HepG2 (cell line): ENCODE measurements around the gene IQCE. TPM values are rescaled to one million over a fixed set of nuclear protein-coding genes. Genes with fewer than 3 reads are reported as not detected.
A peak's percentile ranks its signal among the peaks of the same experiment; 100 is the strongest.

Experiments
- ATAC-seq: fragments of 200-7000 bp; cut with Tn5 transposase; 3 replicates; pipeline ENCODE4 v1.9.1; 2020; ENCODE audit warnings: mild to moderate bottlenecking, moderate library complexity
- BruUV-seq: library from RNA; stranded (reverse); fragments of 400-500 nt; replicated peaks from 2 replicates; lab custom pipeline; 2021; lab: Mats Ljungman, UMichigan
- CTCF ChIA-PET: fragments of 300-600 bp; formaldehyde crosslinking; extraction: SDS; loops from one replicate; lab custom pipeline; 2021; ENCODE audit warnings: low total read pairs, inconsistent platforms, low intra/inter-chr PET ratio; lab: Yijun Ruan, JAX
- POLR2A ChIA-PET: fragments of 350-600 bp; sonication (Branson Sonifier 250); formaldehyde crosslinking; loops from one replicate; lab custom pipeline; 2020; ENCODE audit warnings: antibody characterized with exemption, inconsistent platforms; lab: Yijun Ruan, JAX
- DNase-seq: peaks from one replicate; pipeline ENCODE4 v3.0.0-alpha.2; 2015; ENCODE audit warnings: low spot score
- FAIRE-seq: peaks from 3 replicates; lab custom pipeline; 2011; peaks lifted over from hg19 to GRCh38; lab: Jason Lieb, UNC
- H2AFZ ChIP-seq: one replicate; pipeline ENCODE4 v1.6.1; 2011; ENCODE audit warnings: low read length, inconsistent platforms
- H3K27ac ChIP-seq: fragments of 300-600 bp; 3 replicates; pipeline ENCODE4 v1.8.0; 2011; ENCODE audit warnings: mixed run types, mild to moderate bottlenecking, mixed read lengths, low read length, inconsistent platforms; ENCODE audit not compliant: insufficient read depth; ENCODE audit errors: extremely low read length
- H3K27me3 ChIP-seq, 2 experiments: fragments of 200-600 bp in 1 of 2; 2 replicates in 1 of 2; 3 replicates in 1 of 2; pipeline versions ENCODE4 v1.6.0 to v1.8.0; 2011; ENCODE audit warnings: low read length in 2 of 2, mild to moderate bottlenecking in 2 of 2, moderate library complexity in 2 of 2, inconsistent platforms in 1 of 2; ENCODE audit not compliant: insufficient read depth in 2 of 2, control insufficient read depth in 1 of 2
- H3K36me3 ChIP-seq, 2 experiments: fragments of 200-600 bp in 1 of 2; replicated peaks in 1 of 2; 2 replicates in 1 of 2; 3 replicates in 1 of 2; pipeline versions ENCODE4 v1.5.1 to v1.8.0; 2011; ENCODE audit warnings: low read length in 2 of 2, inconsistent platforms in 1 of 2; ENCODE audit not compliant: insufficient read depth in 2 of 2, control insufficient read depth in 1 of 2
- H3K4me1 ChIP-seq: 2 replicates; pipeline ENCODE4 v1.5.1; 2012; ENCODE audit warnings: low read length, inconsistent platforms; ENCODE audit not compliant: insufficient read depth
- H3K4me2 ChIP-seq: 2 replicates; pipeline ENCODE4 v1.6.0; 2011; ENCODE audit warnings: low read depth, low read length, inconsistent platforms
- H3K4me3 ChIP-seq, 3 experiments: fragments of 200-600 bp in 1 of 3; sonication (generic), shearing (Covaris generic) in 1 of 3; replicated peaks in 1 of 3; 2 replicates each; pipeline ENCODE4 v1.5.1; 2011 to 2016; ENCODE audit warnings: low read length in 3 of 3, inconsistent platforms in 2 of 3, low read depth in 2 of 3, mild to moderate bottlenecking in 2 of 3, control low read depth in 1 of 3, mixed read lengths in 1 of 3; ENCODE audit not compliant: insufficient read depth in 1 of 3
- H3K79me2 ChIP-seq: one replicate; pipeline ENCODE4 v1.6.1; 2011; ENCODE audit warnings: low read length, inconsistent platforms; ENCODE audit not compliant: insufficient read depth
- H3K9ac ChIP-seq: 2 replicates; pipeline ENCODE4 v1.6.0; 2011; ENCODE audit warnings: mild to moderate bottlenecking, low read depth, low read length, inconsistent platforms; ENCODE audit not compliant: insufficient read depth
- H3K9me3 ChIP-seq: 2 replicates; pipeline ENCODE4 v1.5.1; 2012; ENCODE audit warnings: mild to moderate bottlenecking, low read length
- H4K20me1 ChIP-seq: 2 replicates; pipeline ENCODE4 v1.6.0; 2011; ENCODE audit warnings: inconsistent platforms, mild to moderate bottlenecking, low read length, moderate library complexity; ENCODE audit not compliant: insufficient read depth
- CREM ChIP-seq, 2 experiments: sonication (generic) in 1 of 2; formaldehyde crosslinking in 1 of 2; IDR thresholded peaks; 2 replicates each; pipeline versions ENCODE4 v1.4.0 to v1.6.1; 2016 to 2020; ENCODE audit warnings: antibody characterized with exemption in 1 of 2, mild to moderate bottlenecking in 1 of 2, missing genetic modification reagents in 1 of 2
- HDAC1 ChIP-seq: sonication (generic); formaldehyde crosslinking; IDR thresholded peaks from 2 replicates; pipeline ENCODE4 v1.5.1; 2020; ENCODE audit warnings: mild to moderate bottlenecking, missing genetic modification reagents
- KDM3A ChIP-seq: IDR thresholded peaks from 2 replicates; pipeline ENCODE4 v1.6.1; 2018; ENCODE audit warnings: low read depth, missing compliant biosample characterization
- ZNF446 ChIP-seq: sonication (generic); formaldehyde crosslinking; IDR thresholded peaks from 2 replicates; pipeline ENCODE4 v1.5.0; 2020; ENCODE audit warnings: mild to moderate bottlenecking, missing genetic modification reagents
- ZNF782 ChIP-seq: sonication (generic); formaldehyde crosslinking; IDR thresholded peaks from 2 replicates; pipeline ENCODE4 v1.4.0; 2020; ENCODE audit warnings: missing genetic modification reagents, mild to moderate bottlenecking, borderline replicate concordance
- WGBS: methylation state at CpG from one replicate; pipeline ENCODE4 v1.1.6; 2017; ENCODE audit warnings: low lambda C conversion rate; 5-methylcytosine and 5-hydroxymethylcytosine counted together
- in situ Hi-C: cut with HindIII; loops from 2 replicates; pipeline ENCODE4 v1.10.0; 2017; ENCODE audit warnings: low pct_unique_long_range_greater_than_20kb; ENCODE audit not compliant: extremely low pct_ligation_motif_present
- intact Hi-C: fragments of 100-400 bp; cut with micrococcal nuclease; formaldehyde crosslinking; loops from one replicate; pipeline ENCODE4 v1.10.0; 2022; ENCODE audit not compliant: unreplicated experiment
- polyA plus RNA-seq, 8 experiments: library from polyadenylated mRNA; depleted of rRNA in 3 of 8; stranded (reverse) in 7 of 8; unstranded in 1 of 8; fragments of >200 nt; fragmentation: Illumina TruSeq in 4 of 8; extraction: Trizol in 4 of 8; gene quantifications; 2 replicates each; pipeline versions ENCODE4 v1.2.1 to v1.2.3, GENCODE V29; 2011 to 2016; ENCODE audit warnings: low read depth in 4 of 8, missing spikeins in 1 of 8, mixed read lengths in 1 of 8; ENCODE audit not compliant: insufficient read depth in 1 of 8
- total RNA-seq, 5 experiments: library from RNA; depleted of rRNA; stranded (reverse); fragments of >200 nt; fragmentation: Illumina TruSeq; extraction: Trizol; gene quantifications; 2 replicates each; pipeline ENCODE4 v1.2.3, GENCODE V29; 2016; ENCODE audit warnings: low read depth in 1 of 5
- TF ChIP-seq, protein P1 (sequence below): sonication (generic); formaldehyde crosslinking; IDR thresholded peaks from 2 replicates; pipeline ENCODE4 v1.4.0; 2020; ENCODE audit warnings: mild to moderate bottlenecking, missing genetic modification reagents, borderline replicate concordance
- TF ChIP-seq, protein P2 (sequence below): sonication (generic); formaldehyde crosslinking; IDR thresholded peaks from 2 replicates; pipeline ENCODE4 v1.4.0; 2020; ENCODE audit warnings: missing genetic modification reagents
- TF ChIP-seq, protein P3 (sequence below): sonication (generic); formaldehyde crosslinking; IDR thresholded peaks from 2 replicates; pipeline ENCODE4 v1.5.0; 2020; ENCODE audit warnings: mild to moderate bottlenecking, missing genetic modification reagents, moderate library complexity
- TF ChIP-seq, protein P4 (sequence below): sonication (generic); formaldehyde crosslinking; IDR thresholded peaks from 2 replicates; pipeline ENCODE4 v1.8.1; 2023; ENCODE audit warnings: mild to moderate bottlenecking, missing genetic modification reagents

The IQCE gene
- total and polyA plus RNA-seq, 2 of the 13 experiments (the other 11 are each of a cell fraction or from before 2014, with no cell fraction given), result 1.5 to 2.5 TPM

DNA sequence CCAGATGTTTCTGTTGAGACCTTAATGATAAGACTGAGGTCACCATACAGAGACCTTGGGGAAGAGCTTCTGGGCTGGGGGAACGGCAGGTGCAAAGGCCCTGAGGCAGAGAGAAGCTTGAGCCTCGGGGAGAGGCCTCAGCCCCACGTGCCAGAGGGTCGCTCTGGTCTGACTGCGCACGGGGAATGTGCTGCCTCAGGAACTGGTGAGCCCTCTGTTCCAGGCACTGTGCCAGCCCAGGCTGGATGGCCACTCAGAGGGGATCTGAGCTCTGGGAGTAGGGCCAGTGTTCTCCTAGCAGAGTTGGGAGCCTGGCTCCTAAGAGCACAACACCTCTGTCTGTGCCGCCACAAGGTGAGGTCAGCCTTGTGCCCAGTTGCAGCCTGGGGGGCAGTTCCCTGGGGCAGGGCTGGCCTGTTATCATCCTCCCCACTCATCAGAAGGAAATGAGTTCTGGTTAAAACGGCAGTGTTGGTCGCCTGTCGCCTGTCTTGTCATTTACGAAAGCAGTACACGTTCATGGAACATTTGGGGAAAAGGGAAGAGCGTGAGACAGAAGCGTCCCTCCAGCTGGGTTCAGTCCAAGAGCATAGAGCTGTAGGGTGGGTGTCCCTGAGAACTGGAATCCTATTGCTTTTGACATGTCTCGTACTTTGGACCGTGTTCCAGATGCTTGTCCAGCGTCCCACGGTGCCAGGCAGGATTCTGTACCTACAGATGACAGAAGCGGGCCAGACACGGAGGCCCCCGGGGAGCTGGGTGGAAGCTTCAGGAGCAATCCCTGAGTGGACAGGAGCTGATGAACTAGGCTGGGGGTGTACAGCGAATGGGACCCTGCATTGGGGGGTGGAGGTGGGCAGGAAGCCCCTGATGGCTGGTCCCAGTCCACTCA, 77.3 kb downstream of the IQCE start (continued):
- TF ChIP-seq, protein P1, sequence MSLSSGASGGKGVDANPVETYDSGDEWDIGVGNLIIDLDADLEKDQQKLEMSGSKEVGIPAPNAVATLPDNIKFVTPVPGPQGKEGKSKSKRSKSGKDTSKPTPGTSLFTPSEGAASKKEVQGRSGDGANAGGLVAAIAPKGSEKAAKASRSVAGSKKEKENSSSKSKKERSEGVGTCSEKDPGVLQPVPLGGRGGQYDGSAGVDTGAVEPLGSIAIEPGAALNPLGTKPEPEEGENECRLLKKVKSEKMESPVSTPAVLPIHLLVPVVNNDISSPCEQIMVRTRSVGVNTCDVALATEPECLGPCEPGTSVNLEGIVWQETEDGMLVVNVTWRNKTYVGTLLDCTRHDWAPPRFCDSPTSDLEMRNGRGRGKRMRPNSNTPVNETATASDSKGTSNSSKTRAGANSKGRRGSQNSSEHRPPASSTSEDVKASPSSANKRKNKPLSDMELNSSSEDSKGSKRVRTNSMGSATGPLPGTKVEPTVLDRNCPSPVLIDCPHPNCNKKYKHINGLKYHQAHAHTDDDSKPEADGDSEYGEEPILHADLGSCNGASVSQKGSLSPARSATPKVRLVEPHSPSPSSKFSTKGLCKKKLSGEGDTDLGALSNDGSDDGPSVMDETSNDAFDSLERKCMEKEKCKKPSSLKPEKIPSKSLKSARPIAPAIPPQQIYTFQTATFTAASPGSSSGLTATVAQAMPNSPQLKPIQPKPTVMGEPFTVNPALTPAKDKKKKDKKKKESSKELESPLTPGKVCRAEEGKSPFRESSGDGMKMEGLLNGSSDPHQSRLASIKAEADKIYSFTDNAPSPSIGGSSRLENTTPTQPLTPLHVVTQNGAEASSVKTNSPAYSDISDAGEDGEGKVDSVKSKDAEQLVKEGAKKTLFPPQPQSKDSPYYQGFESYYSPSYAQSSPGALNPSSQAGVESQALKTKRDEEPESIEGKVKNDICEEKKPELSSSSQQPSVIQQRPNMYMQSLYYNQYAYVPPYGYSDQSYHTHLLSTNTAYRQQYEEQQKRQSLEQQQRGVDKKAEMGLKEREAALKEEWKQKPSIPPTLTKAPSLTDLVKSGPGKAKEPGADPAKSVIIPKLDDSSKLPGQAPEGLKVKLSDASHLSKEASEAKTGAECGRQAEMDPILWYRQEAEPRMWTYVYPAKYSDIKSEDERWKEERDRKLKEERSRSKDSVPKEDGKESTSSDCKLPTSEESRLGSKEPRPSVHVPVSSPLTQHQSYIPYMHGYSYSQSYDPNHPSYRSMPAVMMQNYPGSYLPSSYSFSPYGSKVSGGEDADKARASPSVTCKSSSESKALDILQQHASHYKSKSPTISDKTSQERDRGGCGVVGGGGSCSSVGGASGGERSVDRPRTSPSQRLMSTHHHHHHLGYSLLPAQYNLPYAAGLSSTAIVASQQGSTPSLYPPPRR, result peak; percentile 59; the same call in 1 of the 2 replicates
- TF ChIP-seq, protein P2, sequence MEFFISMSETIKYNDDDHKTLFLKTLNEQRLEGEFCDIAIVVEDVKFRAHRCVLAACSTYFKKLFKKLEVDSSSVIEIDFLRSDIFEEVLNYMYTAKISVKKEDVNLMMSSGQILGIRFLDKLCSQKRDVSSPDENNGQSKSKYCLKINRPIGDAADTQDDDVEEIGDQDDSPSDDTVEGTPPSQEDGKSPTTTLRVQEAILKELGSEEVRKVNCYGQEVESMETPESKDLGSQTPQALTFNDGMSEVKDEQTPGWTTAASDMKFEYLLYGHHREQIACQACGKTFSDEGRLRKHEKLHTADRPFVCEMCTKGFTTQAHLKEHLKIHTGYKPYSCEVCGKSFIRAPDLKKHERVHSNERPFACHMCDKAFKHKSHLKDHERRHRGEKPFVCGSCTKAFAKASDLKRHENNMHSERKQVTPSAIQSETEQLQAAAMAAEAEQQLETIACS (CRISPR knock-in tag), result no peak

DNA sequence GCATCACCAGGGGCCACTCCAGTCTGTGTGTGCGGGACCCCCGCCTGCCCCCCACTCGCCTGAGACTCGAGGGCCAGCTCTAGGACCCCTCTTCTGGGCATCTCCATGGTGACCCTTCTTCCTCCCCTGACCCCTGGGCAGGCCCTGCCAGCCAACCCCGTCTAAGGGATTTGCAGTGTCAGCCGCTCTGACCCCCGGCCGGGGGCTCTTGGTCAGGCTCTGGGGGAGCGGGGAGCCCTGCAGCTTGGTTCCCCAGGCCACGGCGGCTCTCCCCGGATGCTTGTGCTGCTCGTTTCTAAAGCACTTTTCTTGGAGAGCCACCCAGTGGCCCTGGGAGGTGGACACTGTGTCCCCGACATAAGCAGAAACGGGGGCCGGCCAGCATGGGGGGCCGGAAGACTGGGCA, 78.3 kb downstream of the IQCE start:
- BruUV-seq, result no TSS peak
- CTCF ChIA-PET, result no interaction called here
- H3K79me2 ChIP-seq, result peaks cover 89% of the 10 kb centered on the region
- POLR2A ChIA-PET, result interaction anchor here (0.5 to 1.8 kb wide), 3 partner anchors 9 to 285 kb away, joined by 4 to 13 read pairs (median 6); no protein-coding TSS in a partner anchor
- H3K27ac ChIP-seq, result peak overlapping the region; percentile 79
- H3K36me3 ChIP-seq, result peaks cover 8 to 11% of the 10 kb centered on the region in 2 experiments; a peak in 2 of 5 replicates
- intact Hi-C loops (loop anchor here (2.0 kb wide), 2 partner anchors 14 to 70 kb away; no protein-coding TSS in a partner anchor), in situ Hi-C loops (no loop called here)
- peak overlapping the region; percentile 86 for H3K4me2 ChIP-seq
- no peak for ATAC-seq
- no peaks in the 10 kb centered on the region for H3K9me3 ChIP-seq
- no peak for FAIRE-seq
- no peaks in the 10 kb centered on the region for H3K27me3 ChIP-seq
- H4K20me1 ChIP-seq, result peaks cover 40% of the 10 kb centered on the region; the same call in 1 of the 2 replicates
- no peak overlapping the region for H2AFZ ChIP-seq
- H3K4me1 ChIP-seq, result peaks cover 86% of the 10 kb centered on the region
- H3K9ac ChIP-seq, result peak overlapping the region; percentile 55; the same call in 1 of the 2 replicates
- H3K4me3 ChIP-seq, result peak overlapping the region in 1 of 3 experiments; percentile 48; a peak in 1 of 6 replicates
- DNase-seq, result no peak
- WGBS, result 96% methylated on average over 4 of the region's 17 CpGs
- TF ChIP-seq HDAC1 (CRISPR knock-in tag) (no peak), KDM3A (CRISPR knock-in tag) (0 out of 2 replicates have a peak, but pooled peaks have one; percentile 33), ZNF446 (no peak), CREM (IDR thresholded peaks at IDR 0.05) (no peak), CREM (CRISPR knock-in tag; IDR thresholded peaks at IDR 0.05) (no peak), ZNF782 (CRISPR knock-in tag) (no peak)
- TF ChIP-seq, protein P3, sequence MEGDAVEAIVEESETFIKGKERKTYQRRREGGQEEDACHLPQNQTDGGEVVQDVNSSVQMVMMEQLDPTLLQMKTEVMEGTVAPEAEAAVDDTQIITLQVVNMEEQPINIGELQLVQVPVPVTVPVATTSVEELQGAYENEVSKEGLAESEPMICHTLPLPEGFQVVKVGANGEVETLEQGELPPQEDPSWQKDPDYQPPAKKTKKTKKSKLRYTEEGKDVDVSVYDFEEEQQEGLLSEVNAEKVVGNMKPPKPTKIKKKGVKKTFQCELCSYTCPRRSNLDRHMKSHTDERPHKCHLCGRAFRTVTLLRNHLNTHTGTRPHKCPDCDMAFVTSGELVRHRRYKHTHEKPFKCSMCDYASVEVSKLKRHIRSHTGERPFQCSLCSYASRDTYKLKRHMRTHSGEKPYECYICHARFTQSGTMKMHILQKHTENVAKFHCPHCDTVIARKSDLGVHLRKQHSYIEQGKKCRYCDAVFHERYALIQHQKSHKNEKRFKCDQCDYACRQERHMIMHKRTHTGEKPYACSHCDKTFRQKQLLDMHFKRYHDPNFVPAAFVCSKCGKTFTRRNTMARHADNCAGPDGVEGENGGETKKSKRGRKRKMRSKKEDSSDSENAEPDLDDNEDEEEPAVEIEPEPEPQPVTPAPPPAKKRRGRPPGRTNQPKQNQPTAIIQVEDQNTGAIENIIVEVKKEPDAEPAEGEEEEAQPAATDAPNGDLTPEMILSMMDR (CRISPR knock-in tag), result peak; percentile 38
- TF ChIP-seq, protein P4, sequence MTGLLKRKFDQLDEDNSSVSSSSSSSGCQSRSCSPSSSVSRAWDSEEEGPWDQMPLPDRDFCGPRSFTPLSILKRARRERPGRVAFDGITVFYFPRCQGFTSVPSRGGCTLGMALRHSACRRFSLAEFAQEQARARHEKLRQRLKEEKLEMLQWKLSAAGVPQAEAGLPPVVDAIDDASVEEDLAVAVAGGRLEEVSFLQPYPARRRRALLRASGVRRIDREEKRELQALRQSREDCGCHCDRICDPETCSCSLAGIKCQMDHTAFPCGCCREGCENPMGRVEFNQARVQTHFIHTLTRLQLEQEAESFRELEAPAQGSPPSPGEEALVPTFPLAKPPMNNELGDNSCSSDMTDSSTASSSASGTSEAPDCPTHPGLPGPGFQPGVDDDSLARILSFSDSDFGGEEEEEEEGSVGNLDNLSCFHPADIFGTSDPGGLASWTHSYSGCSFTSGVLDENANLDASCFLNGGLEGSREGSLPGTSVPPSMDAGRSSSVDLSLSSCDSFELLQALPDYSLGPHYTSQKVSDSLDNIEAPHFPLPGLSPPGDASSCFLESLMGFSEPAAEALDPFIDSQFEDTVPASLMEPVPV, result no peak
